HG02973 (cell line): ENCODE data around the gene CDH23.

Experiments used
- ATAC-seq: cut with Tn5 transposase; IDR thresholded peaks from one replicate; pipeline ENCODE4 v1.9.1; 2021; ENCODE audit warnings: moderate library complexity; ENCODE audit not compliant: unreplicated experiment

CDH23 gene

GRCh38 chr10:71391701-71392100 lies 5.0 kb upstream of the CDH23 start:
- no peak for ATAC-seq

GRCh38 chr10:71392292-71392691 lies 4.4 kb upstream of the CDH23 start:
- ATAC-seq: no peak

- no peak for ATAC-seq
Measured at GRCh38 chr10:71392791-71393781, 3.6 kb upstream of the CDH23 start.

GRCh38 chr10:71393841-71394475 lies 2.8 kb upstream of the CDH23 start:
- no peak for ATAC-seq

GRCh38 chr10:71394926-71395562 lies 1.7 kb upstream of the CDH23 start:
- ATAC-seq: no peak

- ATAC-seq: no peak
Measured at GRCh38 chr10:71395621-71396020, 1.1 kb upstream of the CDH23 start.

- ATAC-seq: no peak
Measured at GRCh38 chr10:71396084-71396710, 523 bp upstream of the CDH23 start.

GRCh38 chr10:71397296-71398212 lies 834 bp downstream of the CDH23 start:
- no peak for ATAC-seq

GRCh38 chr10:71398976-71399375 lies 2.3 kb downstream of the CDH23 start:
- ATAC-seq: no peak

GRCh38 chr10:71399946-71400345 lies 3.2 kb downstream of the CDH23 start:
- ATAC-seq: no peak

GRCh38 chr10:71401056-71401455 lies 4.3 kb downstream of the CDH23 start:
- ATAC-seq: no peak

- no peak for ATAC-seq
Measured at GRCh38 chr10:71402005-71402404, 5.3 kb downstream of the CDH23 start.

GRCh38 chr10:71404503-71405295 lies 8.0 kb downstream of the CDH23 start:
- ATAC-seq: no peak

- ATAC-seq: no peak
Measured at GRCh38 chr10:71406878-71407277, 10.2 kb downstream of the CDH23 start.

- no peak for ATAC-seq
Measured at GRCh38 chr10:71408436-71409225, 11.9 kb downstream of the CDH23 start.

- no peak for ATAC-seq
Measured at GRCh38 chr10:71409516-71410104, 12.9 kb downstream of the CDH23 start.

GRCh38 chr10:71413581-71413980 lies 16.9 kb downstream of the CDH23 start:
- ATAC-seq: no peak

GRCh38 chr10:71414359-71414758 lies 17.6 kb downstream of the CDH23 start:
- ATAC-seq: no peak
